OCI-LY3 (cell line): ENCODE data around the gene PRPSAP1.

Experiments
- EZH2phosphoT487 ChIP-seq: fragments of 200-600 bp; shearing (Covaris generic); IDR thresholded peaks from 2 replicates; pipeline ENCODE4 v1.6.1; 2018; ENCODE audit warnings: antibody characterized with exemption, mixed run types, low read depth
- TF ChIP-seq, protein P1 (sequence below): fragments of 200-600, 300-600 bp; sonication (generic); IDR thresholded peaks from 2 replicates; pipeline ENCODE4 v1.5.1; 2014; ENCODE audit warnings: antibody characterized with exemption, low read length, low read depth

DNA sequence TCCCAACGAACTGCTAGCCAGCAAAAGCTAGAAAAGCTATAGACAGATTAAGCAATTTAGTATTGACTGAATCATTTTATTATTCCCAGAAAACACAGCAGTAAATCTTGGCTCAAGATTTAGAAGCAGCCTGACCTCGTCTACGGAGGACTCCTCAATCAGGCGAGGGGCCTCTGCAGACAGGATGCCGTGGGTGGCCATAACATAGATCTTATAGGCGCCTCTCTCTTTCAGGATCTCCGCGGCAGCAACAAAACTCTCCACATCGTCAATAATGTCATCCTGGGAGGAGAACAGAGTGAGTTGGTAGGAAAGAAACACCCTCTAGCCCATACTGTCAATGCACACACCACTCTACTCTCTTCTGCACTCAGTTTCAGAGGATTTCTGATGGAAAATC is 41.0 kb downstream of the PRPSAP1 start:
- TF ChIP-seq, protein P1, sequence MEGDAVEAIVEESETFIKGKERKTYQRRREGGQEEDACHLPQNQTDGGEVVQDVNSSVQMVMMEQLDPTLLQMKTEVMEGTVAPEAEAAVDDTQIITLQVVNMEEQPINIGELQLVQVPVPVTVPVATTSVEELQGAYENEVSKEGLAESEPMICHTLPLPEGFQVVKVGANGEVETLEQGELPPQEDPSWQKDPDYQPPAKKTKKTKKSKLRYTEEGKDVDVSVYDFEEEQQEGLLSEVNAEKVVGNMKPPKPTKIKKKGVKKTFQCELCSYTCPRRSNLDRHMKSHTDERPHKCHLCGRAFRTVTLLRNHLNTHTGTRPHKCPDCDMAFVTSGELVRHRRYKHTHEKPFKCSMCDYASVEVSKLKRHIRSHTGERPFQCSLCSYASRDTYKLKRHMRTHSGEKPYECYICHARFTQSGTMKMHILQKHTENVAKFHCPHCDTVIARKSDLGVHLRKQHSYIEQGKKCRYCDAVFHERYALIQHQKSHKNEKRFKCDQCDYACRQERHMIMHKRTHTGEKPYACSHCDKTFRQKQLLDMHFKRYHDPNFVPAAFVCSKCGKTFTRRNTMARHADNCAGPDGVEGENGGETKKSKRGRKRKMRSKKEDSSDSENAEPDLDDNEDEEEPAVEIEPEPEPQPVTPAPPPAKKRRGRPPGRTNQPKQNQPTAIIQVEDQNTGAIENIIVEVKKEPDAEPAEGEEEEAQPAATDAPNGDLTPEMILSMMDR = no peak
- TF ChIP-seq EZH2phosphoT487 = no peak
